Posterior vena cava (tissue), 2 donors: Measurements from ENCODE around the gene ITGB2. TPM values are rescaled to one million over a fixed set of nuclear protein-coding genes. Genes with fewer than 3 reads are reported as not detected.
A peak's percentile ranks its signal among the peaks of the same experiment; 100 is the strongest.

ENCODE experiments used
- DNase-seq: peaks from one replicate; pipeline ENCODE4 v3.0.0-alpha.2; 2020; ENCODE audit warnings: low spot score
- intact Hi-C, 2 donors: fragments of 100-400 bp; cut with DNase I; formaldehyde crosslinking; loops; one replicate each; pipeline versions ENCODE4 v1.14.1 to v1.14.2; 2022 to 2023
- total RNA-seq, 2 donors: library from RNA; stranded (reverse); fragmentation: NEBNext Ultra II Directional; extraction: Animal tissue kit (Norgen Biotek cat#: 25700); gene quantifications; one replicate each; pipeline ENCODE4 v1.2.1, GENCODE V29; 2021
- donor health status: DM: yes; HTN: yes; CAD: no.
- donor health status: DM: yes; HTN: yes; CAD: no.

ITGB2 gene
- total RNA-seq, 2 donors from 2014 or later, result 47.9 to 122 TPM

- intact Hi-C loops, result loop anchor here in 1 of 2 donors (10.0 kb wide), 1 partner anchor 54 kb away; the partner anchor contains the start of gene ITGB2
- peak; percentile 85 for DNase-seq
Observed at GRCh38 chr21:44870748-44871495, 49.8 kb downstream of the ITGB2 start.

DNA sequence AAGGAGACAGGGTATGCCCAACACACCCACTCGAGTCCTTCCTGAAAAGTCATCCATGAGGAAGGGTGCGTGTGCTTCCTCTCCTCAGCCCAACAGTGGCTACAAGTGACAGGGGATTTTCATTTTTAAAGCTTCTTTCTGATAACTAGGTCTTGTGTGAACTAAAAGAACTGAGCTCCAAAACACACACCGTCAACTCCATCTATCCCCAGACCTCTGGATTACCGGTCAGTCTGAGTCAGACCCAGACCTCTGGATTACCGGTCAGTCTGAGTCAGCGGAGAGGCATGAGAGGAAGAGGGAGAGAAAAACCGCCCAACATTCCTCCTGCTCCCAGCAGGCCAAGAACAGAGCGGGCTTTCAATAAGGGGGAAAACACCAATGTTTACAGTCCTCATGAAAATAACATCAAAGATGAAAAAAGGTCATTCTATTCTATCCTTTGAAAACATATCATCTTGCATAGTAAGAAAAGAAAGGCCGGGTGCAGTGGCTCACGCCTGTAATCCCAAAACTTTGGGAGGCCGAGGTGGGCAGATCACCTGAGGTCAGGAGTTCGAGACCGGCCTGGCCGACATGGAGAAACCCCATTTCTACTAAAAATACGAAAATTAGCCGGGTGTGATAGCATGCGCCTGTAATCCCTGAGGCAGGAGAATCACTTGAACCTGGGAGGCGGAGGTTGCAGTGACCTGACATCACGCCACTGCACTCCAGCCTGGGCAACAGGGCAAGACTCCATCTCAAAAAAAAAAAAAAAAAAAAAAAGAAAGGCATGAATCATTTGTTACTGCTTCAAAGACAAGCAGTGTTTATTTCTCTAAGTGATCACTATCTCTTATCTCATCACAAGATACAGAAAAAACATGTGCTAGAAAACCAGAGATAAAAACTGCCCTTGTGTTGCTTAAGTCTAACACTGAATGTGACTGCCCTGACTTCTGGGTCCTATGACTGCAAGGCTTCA, 50.6 kb downstream of the ITGB2 start:
- DNase-seq, result peak; percentile 79
- intact Hi-C loops, result loop anchor here in 1 of 2 donors (10.0 kb wide), 1 partner anchor 55 kb away; the partner anchor contains the start of gene ITGB2

GRCh38 chr21:44868707-44869106, 52.0 kb downstream of the ITGB2 start:
- DNase-seq, result no peak
- intact Hi-C loops, result loop anchor here in 1 of 2 donors (1.0 kb wide), 1 partner anchor 21 kb away; no protein-coding TSS in a partner anchor

- intact Hi-C loops, result loop anchor here in 1 of 2 donors (1.0 kb wide), 1 partner anchor 21 kb away; no protein-coding TSS in a partner anchor
- DNase-seq, result peak; percentile 66
Observed at GRCh38 chr21:44867999-44868700, 52.5 kb downstream of the ITGB2 start.

DNA sequence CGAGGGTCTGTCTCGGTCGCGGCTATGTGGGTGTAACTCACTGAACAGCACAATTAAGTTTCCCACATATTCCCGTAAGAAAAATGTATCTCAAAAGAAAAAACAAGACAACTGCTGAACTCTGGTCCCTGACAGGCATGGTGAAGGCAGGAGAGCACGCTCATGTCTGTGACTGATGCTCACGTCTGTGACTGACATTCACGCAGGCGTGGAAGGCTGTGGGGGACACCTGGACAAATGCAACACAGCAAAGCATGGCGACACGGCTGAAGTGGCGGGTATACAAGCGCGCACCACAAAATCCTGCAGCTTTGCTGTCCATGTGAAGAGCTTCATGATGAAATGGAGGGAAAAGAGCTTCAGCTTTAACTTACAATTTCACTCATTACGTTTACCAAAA, 53.2 kb downstream of the ITGB2 start:
- DNase-seq, result peak; percentile 60
- intact Hi-C loops, result no loop called here

DNA sequence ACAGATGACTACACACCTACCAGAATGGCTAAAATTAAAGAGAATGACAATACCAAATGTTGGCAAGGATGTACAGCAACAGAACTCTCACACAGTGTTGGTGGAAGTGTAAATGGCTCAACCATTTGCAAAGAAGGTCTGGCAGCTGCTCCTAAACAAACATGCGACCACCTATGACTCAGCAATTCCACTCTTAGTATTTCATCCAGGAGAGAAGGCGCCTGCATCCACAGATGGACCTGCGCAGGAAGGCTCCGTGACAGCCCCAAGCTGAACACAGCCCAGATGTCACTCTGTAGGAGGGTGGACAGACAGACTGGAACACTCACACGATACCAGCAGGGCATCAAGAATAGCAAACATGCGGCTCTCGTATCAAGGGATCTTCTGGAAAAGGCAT, 53.9 kb downstream of the ITGB2 start:
- DNase-seq, result no peak

DNA sequence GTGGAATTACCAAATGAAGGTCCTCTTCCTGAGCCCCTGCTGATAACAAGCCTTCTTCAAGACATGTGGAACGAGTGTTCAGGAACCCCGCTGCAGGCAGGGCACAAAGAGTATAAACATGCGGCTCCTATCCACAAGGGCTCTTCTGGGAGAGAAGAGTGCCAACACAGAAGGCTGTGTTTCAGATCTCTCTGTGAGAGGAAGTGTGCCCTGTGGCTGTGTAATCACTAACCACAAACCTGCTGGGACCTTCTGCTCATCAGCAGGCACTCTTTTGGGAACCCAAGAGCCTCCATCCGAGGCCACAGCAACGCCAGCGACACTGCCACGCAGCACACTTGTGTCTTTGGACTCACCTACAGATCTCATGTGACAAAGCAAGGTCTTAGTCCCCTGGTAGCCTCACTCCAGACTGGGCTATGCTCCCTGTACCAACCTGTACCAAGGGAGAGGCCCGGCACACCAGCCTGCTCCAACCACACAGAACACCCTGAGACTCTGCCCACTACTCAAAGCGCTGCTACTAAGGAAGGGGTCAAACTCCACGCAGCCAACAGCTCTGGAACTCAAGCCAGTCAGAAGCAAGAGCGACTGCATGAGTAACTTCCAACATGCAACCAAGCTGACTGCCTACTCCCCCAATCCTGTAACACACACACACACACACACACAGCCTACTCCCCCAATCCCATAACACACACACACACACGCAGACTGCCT, 55.0 kb downstream of the ITGB2 start:
- DNase-seq, result peak; percentile 79
- intact Hi-C loops, result no loop called here

More for the DNA sequence above, 53.9 kb downstream of the ITGB2 start:
- intact Hi-C loops, result no loop called here

DNA sequence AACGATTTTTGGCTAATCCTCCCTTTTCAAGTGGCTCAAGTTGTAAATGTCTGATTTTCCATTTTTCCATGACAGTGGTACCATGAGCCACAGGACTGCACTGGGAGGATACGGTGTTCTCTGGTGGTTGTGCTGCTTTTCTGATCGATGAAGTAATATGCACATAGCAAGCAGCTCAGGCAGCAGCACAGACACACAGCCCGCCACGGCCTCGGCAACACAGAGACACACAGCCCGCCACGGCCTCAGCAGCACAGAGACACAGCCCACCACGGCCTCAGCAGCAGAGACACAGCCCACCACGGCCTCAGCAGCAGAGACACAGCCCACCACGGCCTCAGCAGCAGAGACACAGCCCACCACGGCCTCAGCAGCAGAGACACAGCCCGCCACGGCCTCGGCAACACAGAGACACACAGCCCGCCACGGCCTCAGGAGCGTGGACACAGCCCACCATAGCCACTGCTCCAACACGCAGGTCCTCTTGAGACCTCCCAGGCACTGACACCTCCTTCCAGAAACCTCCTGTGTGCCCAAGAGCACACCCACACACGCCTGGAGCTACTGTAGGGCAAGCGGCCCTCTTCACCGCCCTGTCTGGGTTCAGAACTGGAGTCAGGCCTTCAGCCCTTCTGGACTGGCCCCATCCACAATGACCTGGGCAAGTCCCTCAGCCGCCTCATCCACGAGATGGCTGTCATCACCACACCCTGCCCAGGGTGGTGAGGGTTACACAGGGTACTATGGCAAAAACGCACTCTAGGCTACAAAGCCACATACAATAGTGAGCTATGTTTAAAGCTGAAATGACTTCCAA, 57.6 kb downstream of the ITGB2 start:
- intact Hi-C loops, result no loop called here
- DNase-seq, result peak; percentile 57

- intact Hi-C loops, result no loop called here
Observed at GRCh38 chr21:44858791-44859190, 61.9 kb downstream of the ITGB2 start.

DNA sequence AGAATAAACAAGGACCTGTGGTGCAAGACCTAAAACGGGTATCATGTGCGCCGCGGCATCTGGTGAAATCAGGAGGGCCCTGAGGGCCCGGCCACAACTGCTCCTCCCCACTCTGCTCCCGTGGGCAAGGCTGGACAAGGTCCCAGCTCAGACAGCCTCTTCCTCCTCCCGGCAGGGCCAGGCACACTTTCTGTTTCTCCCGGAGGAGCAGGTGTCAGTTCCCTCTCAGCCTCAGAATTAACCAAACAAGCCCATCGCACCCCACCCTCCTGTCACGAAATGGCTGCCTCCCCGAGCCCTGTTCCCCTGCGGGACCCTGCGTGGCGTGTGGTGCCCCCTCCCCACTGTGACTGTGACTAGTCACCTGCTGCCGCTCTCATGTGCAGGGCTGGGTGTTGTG, 62.4 kb downstream of the ITGB2 start:
- intact Hi-C loops, result no loop called here
- peak; percentile 76 for DNase-seq

More at GRCh38 chr21:44858791-44859190, 61.9 kb downstream of the ITGB2 start:
- DNase-seq, result no peak

- intact Hi-C loops, result no loop called here
- no peak for DNase-seq
Observed at GRCh38 chr21:44857127-44857892, 63.4 kb downstream of the ITGB2 start.

GRCh38 chr21:44856131-44856530, 64.6 kb downstream of the ITGB2 start:
- peak; percentile 78 for DNase-seq
- intact Hi-C loops, result no loop called here

GRCh38 chr21:44855572-44855971, 65.1 kb downstream of the ITGB2 start:
- intact Hi-C loops, result no loop called here
- DNase-seq, result peak; percentile 75

DNA sequence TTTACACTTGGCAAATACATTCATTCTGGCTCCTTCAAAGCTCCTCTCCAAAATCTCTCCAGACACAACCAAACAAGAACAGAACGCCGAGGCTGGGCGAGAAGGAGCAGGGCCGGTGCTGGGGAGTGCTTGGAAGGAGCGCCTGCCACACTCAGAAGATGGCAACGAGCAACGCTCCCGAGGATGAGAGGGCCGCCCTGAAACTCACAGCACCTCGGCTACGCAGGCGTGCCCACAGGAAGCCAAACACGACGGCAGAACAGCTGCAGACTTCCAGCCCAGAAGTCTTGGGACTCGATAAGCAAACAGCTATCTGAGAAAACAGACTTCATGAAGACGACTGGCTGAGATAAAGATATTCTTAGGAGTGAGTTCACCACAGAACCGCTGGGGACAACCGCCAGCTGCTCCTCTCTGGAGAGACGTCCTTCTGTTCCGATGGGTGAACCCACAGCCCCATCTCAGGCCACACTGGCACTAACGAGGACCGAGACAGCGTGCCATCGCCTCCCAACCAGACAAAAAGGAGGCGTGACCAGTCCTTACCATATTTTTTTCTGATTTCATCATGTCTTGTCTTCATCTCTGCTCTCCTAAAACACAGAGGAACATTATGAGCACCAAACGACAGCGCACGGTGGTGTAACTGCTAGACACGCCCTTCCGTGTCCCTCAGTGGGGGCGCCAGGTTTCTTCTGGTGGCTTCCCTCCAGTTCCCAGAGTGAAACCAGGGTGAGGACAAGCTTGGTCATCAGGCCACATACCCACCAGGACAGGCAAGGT, 65.8 kb downstream of the ITGB2 start:
- intact Hi-C loops, result no loop called here
- DNase-seq, result peak; percentile 74

- intact Hi-C loops, result no loop called here
- DNase-seq, result no peak
Observed at GRCh38 chr21:44854391-44854663, 66.4 kb downstream of the ITGB2 start.

GRCh38 chr21:44853601-44854390, 66.9 kb downstream of the ITGB2 start:
- DNase-seq, result peak; percentile 78
- intact Hi-C loops, result no loop called here
